Liver (tissue), 9 donors: ENCODE measurements around the gene ADCY10. TPM values are rescaled to one million over a fixed set of nuclear protein-coding genes. Genes with fewer than 3 reads are reported as not detected.
A peak's percentile ranks its signal among the peaks of the same experiment; 100 is the strongest.

Experiments
- DNase-seq: peaks from one replicate; pipeline ENCODE4 v3.0.0-alpha.2; 2017; ENCODE audit warnings: low spot score
- H3K27ac ChIP-seq, 2 donors: one replicate each; pipeline ENCODE4 v1.7.0; 2013; ENCODE audit warnings: inconsistent platforms in 2 of 2, low read length in 2 of 2, control low read depth in 1 of 2, low read depth in 1 of 2, mild to moderate bottlenecking in 1 of 2
- H3K27me3 ChIP-seq, 4 donors: one replicate each; pipeline versions ENCODE4 v1.6.1 to v1.7.0; 2013; ENCODE audit warnings: low read length in 3 of 4, inconsistent platforms in 1 of 4, mild to moderate bottlenecking in 1 of 4, moderate library complexity in 1 of 4; ENCODE audit not compliant: control insufficient read depth in 4 of 4, insufficient read depth in 4 of 4
- H3K36me3 ChIP-seq, 4 donors: one replicate each; pipeline versions ENCODE4 v1.6.1 to v1.7.0; 2013; ENCODE audit warnings: low read length in 3 of 4, mild to moderate bottlenecking in 3 of 4, low read depth in 1 of 4, moderate library complexity in 1 of 4; ENCODE audit not compliant: control insufficient read depth in 4 of 4, insufficient read depth in 3 of 4
- H3K4me1 ChIP-seq, 4 donors: one replicate each; pipeline versions ENCODE4 v1.6.1 to v1.7.0; 2013; ENCODE audit warnings: low read length in 3 of 4, mild to moderate bottlenecking in 3 of 4, moderate library complexity in 1 of 4; ENCODE audit not compliant: control insufficient read depth in 4 of 4, insufficient read depth in 4 of 4
- H3K4me3 ChIP-seq, 3 donors: one replicate each; pipeline versions ENCODE4 v1.6.1 to v1.7.0; 2013; ENCODE audit warnings: low read length in 3 of 3, control low read depth in 1 of 3, low read depth in 1 of 3, mild to moderate bottlenecking in 1 of 3
- H3K9ac ChIP-seq, 2 donors: one replicate each; pipeline ENCODE4 v1.7.0; 2013; ENCODE audit warnings: low read length in 2 of 2, mild to moderate bottlenecking in 2 of 2, moderate library complexity in 2 of 2, control low read depth in 1 of 2, low read depth in 1 of 2
- H3K9me3 ChIP-seq, 4 donors: one replicate each; pipeline versions ENCODE4 v1.6.1 to v1.7.0; 2013; ENCODE audit warnings: low read length in 3 of 4; ENCODE audit not compliant: control insufficient read depth in 4 of 4
- CTCF ChIP-seq: fragments of 150-350 bp; IDR thresholded peaks from 2 replicates; pipeline ENCODE4 v1.5.1; 2017; ENCODE audit warnings: improper control_type of control experiment, low read depth, low read length; ENCODE audit not compliant: missing input control
- HNF4G ChIP-seq: IDR thresholded peaks from 2 replicates; pipeline ENCODE4 v1.6.1; 2016; ENCODE audit warnings: antibody characterized with exemption
- JUND ChIP-seq, 2 donors: IDR thresholded peaks; 2 replicates each; pipeline ENCODE4 v1.6.1; 2016; ENCODE audit warnings: antibody characterized with exemption in 2 of 2
- SP1 ChIP-seq: IDR thresholded peaks from 2 replicates; pipeline ENCODE4 v1.6.1; 2018; ENCODE audit warnings: antibody characterized with exemption, mild to moderate bottlenecking
- TAF1 ChIP-seq: conservative IDR thresholded peaks from 2 replicates; pipeline ENCODE4 v1.6.1; 2016; ENCODE audit warnings: antibody characterized with exemption, mild to moderate bottlenecking
- YY1 ChIP-seq: IDR thresholded peaks from 2 replicates; pipeline ENCODE4 v1.6.1; 2016; ENCODE audit warnings: antibody characterized with exemption, mild to moderate bottlenecking
- ZBTB33 ChIP-seq: IDR thresholded peaks from 2 replicates; pipeline ENCODE4 v1.6.1; 2016; ENCODE audit warnings: antibody characterized with exemption
- WGBS: extraction: QIAGEN DNeasy Blood & Tissue Kit; methylation state at CpG from one replicate; pipeline ENCODE4 v1.1.7; 2013; 5-methylcytosine and 5-hydroxymethylcytosine counted together
- polyA plus RNA-seq, 2 donors: library from polyadenylated mRNA; stranded (reverse) in 1 of 2; unstranded in 1 of 2; fragments of 200-250 nt in 1 of 2; fragments of >200 nt in 1 of 2; fragmentation: Nextera tagmentation in 1 of 2; extraction: Ambion mirVana in 1 of 2; gene quantifications; one replicate each; pipeline versions ENCODE4 v1.2.1 to v1.2.3, GENCODE V29; 2013 to 2015
- total RNA-seq, 2 donors: library from RNA; depleted of rRNA; stranded (reverse); fragments of >200 nt; gene quantifications; one replicate each; pipeline ENCODE4 v1.2.3, GENCODE V29; 2014
- TF ChIP-seq, protein P1 (sequence below): IDR thresholded peaks from 2 replicates; pipeline ENCODE4 v1.6.1; 2016; ENCODE audit warnings: antibody characterized with exemption
- donor health status: healthy.
- donor health status: healthy.
- donor health status: healthy.
- donor health status: healthy.
- donor health status: healthy.

The ADCY10 gene
- total and polyA plus RNA-seq, 4 donors: 0.89 to 4.7 (median 2.3) TPM

DNA sequence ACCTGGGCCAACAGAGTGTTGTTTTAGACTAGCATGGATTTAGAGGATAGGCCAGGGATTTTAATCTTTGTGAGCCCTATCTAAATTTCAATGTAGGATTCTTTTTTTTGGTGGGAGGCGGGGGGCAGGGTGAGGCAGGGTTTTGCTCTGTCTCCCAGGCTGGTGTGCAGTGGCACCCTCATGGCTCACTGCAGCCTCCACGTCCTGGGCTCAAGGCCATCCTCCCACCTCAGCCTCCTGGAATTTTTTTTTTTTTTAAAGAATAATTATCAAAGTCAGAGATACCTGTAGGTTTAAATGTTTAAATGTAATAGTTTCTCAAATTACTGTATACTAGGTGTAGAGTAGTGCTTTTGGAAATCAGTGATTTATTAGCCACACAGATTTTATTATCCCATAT lies 26.3 kb upstream of the ADCY10 start:
- Histone ChIP-seq H3K36me3 (no peaks in the 10 kb centered on the region), H3K9ac (no peak overlapping the region), H3K4me3 (no peak overlapping the region), H3K4me1 (peaks cover 0 to 10% (median under 1%) of the 10 kb centered on the region in 4 donors), H3K9me3 (no peaks in the 10 kb centered on the region), H3K27me3 (no peaks in the 10 kb centered on the region), H3K27ac (no peak overlapping the region)
- WGBS: 95% methylated on average over 2 of the region's 2 CpGs
- TF ChIP-seq CTCF: no peak
- TF ChIP-seq HNF4G: no peak
- TF ChIP-seq JUND (IDR thresholded peaks at IDR 0.05): no peak
- TF ChIP-seq TAF1: no peak
- TF ChIP-seq SP1: no peak
- no peak for TF ChIP-seq ZBTB33
- no peak for DNase-seq

DNA sequence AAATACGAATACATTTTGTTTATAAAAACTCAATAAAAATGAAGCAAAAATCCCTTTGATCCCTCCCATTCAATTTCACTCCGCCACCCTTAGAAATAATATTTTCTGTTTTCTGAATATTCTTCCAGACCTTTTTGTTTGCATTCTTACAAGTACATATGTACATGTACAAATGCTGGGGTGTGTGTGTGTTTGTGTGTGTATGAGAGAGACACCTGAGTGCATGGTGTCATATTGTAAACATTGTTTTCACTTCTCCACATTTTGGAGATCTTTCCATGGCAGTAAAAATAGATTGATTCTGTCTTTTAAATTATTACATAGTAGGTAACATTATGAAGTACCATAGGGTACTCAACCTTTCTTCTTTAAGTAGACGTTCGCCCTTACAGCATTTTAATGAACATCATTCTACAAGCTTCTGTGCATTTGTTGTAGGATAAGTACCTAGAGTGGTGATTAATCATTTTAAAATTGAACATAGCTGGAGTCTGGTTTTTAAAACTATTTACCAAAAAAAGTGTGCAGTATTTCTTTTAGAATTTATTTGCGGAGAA lies 24.2 kb upstream of the ADCY10 start:
- no peaks in the 10 kb centered on the region for H3K9me3 ChIP-seq
- no peak for TF ChIP-seq SP1
- no peaks in the 10 kb centered on the region for H3K27me3 ChIP-seq
- 20% methylated on average over 5 of the region's 5 CpGs for WGBS
- H3K9ac ChIP-seq: peak overlapping the region; percentile 73 to 99
- H3K27ac ChIP-seq: peak overlapping the region; percentile 95 to 99
- no peaks in the 10 kb centered on the region for H3K36me3 ChIP-seq
- DNase-seq: no peak
- H3K4me3 ChIP-seq: peak overlapping the region; percentile 56 to 94 (median 87)
- peaks cover 2 to 13% (median 7%) of the 10 kb centered on the region in 4 donors for H3K4me1 ChIP-seq

DNA sequence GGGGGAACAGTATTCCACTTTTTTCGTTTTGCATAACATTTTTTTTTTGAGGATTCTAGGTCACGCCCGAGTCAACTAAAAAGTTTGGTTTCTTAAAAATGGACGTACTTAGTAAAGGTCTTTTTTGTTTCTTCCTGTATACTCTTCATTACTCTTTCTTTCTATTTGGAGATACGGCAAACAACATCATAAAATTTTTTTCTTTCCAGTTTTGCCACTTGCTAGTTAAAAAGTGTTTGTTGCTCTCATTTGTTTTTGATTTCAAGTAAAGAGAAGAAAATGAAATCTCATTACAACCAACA lies 23.7 kb upstream of the ADCY10 start:
- DNase-seq: no peak
- peak overlapping the region; percentile 73 to 99 for H3K9ac ChIP-seq
- H3K27ac ChIP-seq: peak overlapping the region; percentile 95 to 99
- no peaks in the 10 kb centered on the region for H3K27me3 ChIP-seq
- no peaks in the 10 kb centered on the region for H3K36me3 ChIP-seq
- peaks cover 2 to 17% (median 10%) of the 10 kb centered on the region in 4 donors for H3K4me1 ChIP-seq
- under 1% methylated on average over 5 of the region's 5 CpGs for WGBS
- TF ChIP-seq, protein P1, sequence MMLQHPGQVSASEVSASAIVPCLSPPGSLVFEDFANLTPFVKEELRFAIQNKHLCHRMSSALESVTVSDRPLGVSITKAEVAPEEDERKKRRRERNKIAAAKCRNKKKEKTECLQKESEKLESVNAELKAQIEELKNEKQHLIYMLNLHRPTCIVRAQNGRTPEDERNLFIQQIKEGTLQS: no peak
- peak; percentile 16 for TF ChIP-seq YY1
- TF ChIP-seq TAF1: peak; percentile 44
- H3K4me3 ChIP-seq: peak overlapping the region; percentile 66 to 94 (median 87)
- H3K9me3 ChIP-seq: no peaks in the 10 kb centered on the region
